AG08396 (cell line): ENCODE measurements around the gene SLC45A1.

Experiments used
- DNase-seq: peaks from one replicate; pipeline ENCODE4 v3.0.0; 2012; ENCODE audit warnings: low spot score, mixed read lengths

SLC45A1 gene

GRCh38 chr1:8352886-8353785 is 35.2 kb downstream of the SLC45A1 start:
- no peak for DNase-seq

GRCh38 chr1:8354038-8354437 is 36.1 kb downstream of the SLC45A1 start:
- no peak for DNase-seq

- DNase-seq: no peak
These were observed 37.7 kb downstream of the SLC45A1 start for GRCh38 chr1:8355439-8356255.

- DNase-seq: no peak
These were observed 38.6 kb downstream of the SLC45A1 start for GRCh38 chr1:8356256-8357209.

GRCh38 chr1:8357329-8358101 is 39.6 kb downstream of the SLC45A1 start:
- DNase-seq: no peak

GRCh38 chr1:8358241-8358896 is 40.5 kb downstream of the SLC45A1 start:
- no peak for DNase-seq

GRCh38 chr1:8358897-8359616 is 41.1 kb downstream of the SLC45A1 start:
- no peak for DNase-seq

- no peak for DNase-seq
These were observed 41.9 kb downstream of the SLC45A1 start for GRCh38 chr1:8359617-8360481.

GRCh38 chr1:8360493-8361197 is 42.7 kb downstream of the SLC45A1 start:
- no peak for DNase-seq

- DNase-seq: no peak
These were observed 43.4 kb downstream of the SLC45A1 start for GRCh38 chr1:8361198-8361849.

- DNase-seq: no peak
These were observed 44.8 kb downstream of the SLC45A1 start for GRCh38 chr1:8362701-8363101.

- no peak for DNase-seq
These were observed 45.4 kb downstream of the SLC45A1 start for GRCh38 chr1:8363186-8363766.

GRCh38 chr1:8363767-8364301 is 45.9 kb downstream of the SLC45A1 start:
- no peak for DNase-seq

- DNase-seq: no peak
These were observed 46.9 kb downstream of the SLC45A1 start for GRCh38 chr1:8364528-8365442.

GRCh38 chr1:8365661-8366362 is 47.9 kb downstream of the SLC45A1 start:
- no peak for DNase-seq
